Stimulated activated CD8-positive, alpha-beta memory T cell treated with anti-CD3 and anti-CD28 coated beads, Interleukin-2, amount 100 ng/mL, for 48 hours (primary cell): ENCODE results near the gene CMC2.
A peak's percentile ranks its signal among the peaks of the same experiment; 100 is the strongest.

Experiments
- DNase-seq, 2 donors: peaks; one replicate each; pipeline ENCODE4 v3.0.0-alpha.2; 2020; ENCODE audit warnings: low read depth in 2 of 2

CMC2 gene

GRCh38 chr16:81006813-81007695 is at the start of gene CMC2, which contains the start of gene CENPN:
CMC2 (minus strand) TSS chr16:81006885; CDS start chr16:80997394, 9,491 bp downstream.
CENPN (plus strand) TSS chr16:81007214; CDS start chr16:81011940, 4,726 bp downstream.
- DNase-seq: peak; percentile 92 to 93

GRCh38 chr16:81053761-81054160 is 47.1 kb upstream of the CMC2 start:
- no peak for DNase-seq

- no peak for DNase-seq
Measured at GRCh38 chr16:81042821-81043220, 36.1 kb upstream of the CMC2 start.

- no peak for DNase-seq
Measured at GRCh38 chr16:81041696-81042095, 35.0 kb upstream of the CMC2 start.

- DNase-seq: no peak
Measured at GRCh38 chr16:81040842-81041241, 34.2 kb upstream of the CMC2 start.

GRCh38 chr16:81040131-81040530 is 33.4 kb upstream of the CMC2 start:
- no peak for DNase-seq

- no peak for DNase-seq
Measured at GRCh38 chr16:81036751-81037350, 30.2 kb upstream of the CMC2 start.

GRCh38 chr16:81035975-81036750 is 29.5 kb upstream of the CMC2 start:
- peak; percentile 12 to 39 for DNase-seq

GRCh38 chr16:81035398-81035974 is 28.8 kb upstream of the CMC2 start, which contains the start of gene ATMIN:
ATMIN (plus strand) TSS chr16:81035842; CDS start chr16:81035871, 29 bp downstream.
- DNase-seq: peak; percentile 75 to 89

GRCh38 chr16:81029930-81030604 is 23.4 kb upstream of the CMC2 start:
- DNase-seq: no peak

GRCh38 chr16:81026429-81026828 is 19.7 kb upstream of the CMC2 start:
- DNase-seq: no peak

GRCh38 chr16:81018496-81018895 is 11.8 kb upstream of the CMC2 start:
- no peak for DNase-seq

- no peak for DNase-seq
Measured at GRCh38 chr16:81014672-81015071, 8.0 kb upstream of the CMC2 start.

- no peak for DNase-seq
Measured at GRCh38 chr16:81012974-81013373, 6.3 kb upstream of the CMC2 start.

GRCh38 chr16:81008505-81008789 is 1.8 kb upstream of the CMC2 start:
- DNase-seq: no peak

- DNase-seq: peak; percentile 71 to 72
Measured at GRCh38 chr16:81006211-81006812, 373 bp downstream of the CMC2 start.

- no peak for DNase-seq
Measured at GRCh38 chr16:81005610-81006161, 999 bp downstream of the CMC2 start.

GRCh38 chr16:81004646-81005353 is 1.9 kb downstream of the CMC2 start:
- no peak for DNase-seq

- DNase-seq: no peak
Measured at GRCh38 chr16:81003610-81004460, 2.9 kb downstream of the CMC2 start.
